Liver (tissue), 3 donors: ENCODE results near the gene ARFGAP1.

Experiments
- CTCF ChIP-seq: fragments of 150-350 bp; IDR thresholded peaks from 2 replicates; pipeline ENCODE4 v1.5.1; 2017; ENCODE audit warnings: improper control_type of control experiment, low read depth, low read length; ENCODE audit not compliant: missing input control
- EGR1 ChIP-seq, 2 donors: IDR thresholded peaks; 2 replicates each; pipeline ENCODE4 v1.6.1; 2016 to 2018; ENCODE audit warnings: antibody characterized with exemption in 2 of 2, low read depth in 2 of 2
- MAX ChIP-seq: IDR thresholded peaks from 2 replicates; pipeline ENCODE4 v1.6.1; 2016; ENCODE audit warnings: antibody characterized with exemption
- RAD21 ChIP-seq, 2 donors: IDR thresholded peaks; 2 replicates each; pipeline ENCODE4 v1.6.1; 2016; ENCODE audit warnings: antibody characterized with exemption in 2 of 2, mild to moderate bottlenecking in 2 of 2
- RXRA ChIP-seq, 2 donors: IDR thresholded peaks; 2 replicates each; pipeline ENCODE4 v1.6.1; 2017 to 2018; ENCODE audit warnings: antibody characterized with exemption in 2 of 2, mild to moderate bottlenecking in 1 of 2
- YY1 ChIP-seq: IDR thresholded peaks from 2 replicates; pipeline ENCODE4 v1.6.1; 2016; ENCODE audit warnings: antibody characterized with exemption, mild to moderate bottlenecking
- TF ChIP-seq, protein P1 (sequence below): IDR thresholded peaks from 2 replicates; pipeline ENCODE4 v1.6.1; 2016; ENCODE audit warnings: antibody characterized with exemption, mild to moderate bottlenecking
- TF ChIP-seq, protein P2 (sequence below): IDR thresholded peaks from 2 replicates; pipeline ENCODE4 v1.6.1; 2016; ENCODE audit warnings: antibody characterized with exemption
- donor health status: healthy.
- donor health status: healthy.

- TF ChIP-seq CTCF (no peak), RAD21 (IDR thresholded peaks at IDR 0.05) (no peak), EGR1 (IDR thresholded peaks at IDR 0.05; ENCODE audit: low read depth in 2 of 2) (no peak), RXRA (IDR thresholded peaks at IDR 0.05) (no peak), MAX (no peak), YY1 (no peak)
- TF ChIP-seq, protein P1, sequence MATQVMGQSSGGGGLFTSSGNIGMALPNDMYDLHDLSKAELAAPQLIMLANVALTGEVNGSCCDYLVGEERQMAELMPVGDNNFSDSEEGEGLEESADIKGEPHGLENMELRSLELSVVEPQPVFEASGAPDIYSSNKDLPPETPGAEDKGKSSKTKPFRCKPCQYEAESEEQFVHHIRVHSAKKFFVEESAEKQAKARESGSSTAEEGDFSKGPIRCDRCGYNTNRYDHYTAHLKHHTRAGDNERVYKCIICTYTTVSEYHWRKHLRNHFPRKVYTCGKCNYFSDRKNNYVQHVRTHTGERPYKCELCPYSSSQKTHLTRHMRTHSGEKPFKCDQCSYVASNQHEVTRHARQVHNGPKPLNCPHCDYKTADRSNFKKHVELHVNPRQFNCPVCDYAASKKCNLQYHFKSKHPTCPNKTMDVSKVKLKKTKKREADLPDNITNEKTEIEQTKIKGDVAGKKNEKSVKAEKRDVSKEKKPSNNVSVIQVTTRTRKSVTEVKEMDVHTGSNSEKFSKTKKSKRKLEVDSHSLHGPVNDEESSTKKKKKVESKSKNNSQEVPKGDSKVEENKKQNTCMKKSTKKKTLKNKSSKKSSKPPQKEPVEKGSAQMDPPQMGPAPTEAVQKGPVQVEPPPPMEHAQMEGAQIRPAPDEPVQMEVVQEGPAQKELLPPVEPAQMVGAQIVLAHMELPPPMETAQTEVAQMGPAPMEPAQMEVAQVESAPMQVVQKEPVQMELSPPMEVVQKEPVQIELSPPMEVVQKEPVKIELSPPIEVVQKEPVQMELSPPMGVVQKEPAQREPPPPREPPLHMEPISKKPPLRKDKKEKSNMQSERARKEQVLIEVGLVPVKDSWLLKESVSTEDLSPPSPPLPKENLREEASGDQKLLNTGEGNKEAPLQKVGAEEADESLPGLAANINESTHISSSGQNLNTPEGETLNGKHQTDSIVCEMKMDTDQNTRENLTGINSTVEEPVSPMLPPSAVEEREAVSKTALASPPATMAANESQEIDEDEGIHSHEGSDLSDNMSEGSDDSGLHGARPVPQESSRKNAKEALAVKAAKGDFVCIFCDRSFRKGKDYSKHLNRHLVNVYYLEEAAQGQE, result no peak
- TF ChIP-seq, protein P2, sequence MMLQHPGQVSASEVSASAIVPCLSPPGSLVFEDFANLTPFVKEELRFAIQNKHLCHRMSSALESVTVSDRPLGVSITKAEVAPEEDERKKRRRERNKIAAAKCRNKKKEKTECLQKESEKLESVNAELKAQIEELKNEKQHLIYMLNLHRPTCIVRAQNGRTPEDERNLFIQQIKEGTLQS, result no peak
Measured at GRCh38 chr20:63236116-63236837, 36.3 kb upstream of the ARFGAP1 start.
